H1 (cell line): ENCODE results near the gene YPEL2. TPM values are rescaled to one million over a fixed set of nuclear protein-coding genes. Genes with fewer than 3 reads are reported as not detected.

Experiments used
- CTCF ChIA-PET: fragments of 300-600 bp; sonication (Branson Sonifier 250); formaldehyde crosslinking; loops from one replicate; lab custom pipeline; 2021; ENCODE audit not compliant: partially characterized antibody; lab: Charles Lee
- POLR2A ChIA-PET: fragments of 300-600 bp; sonication (Branson Sonifier 250); formaldehyde crosslinking; loops from one replicate; lab custom pipeline; 2021; ENCODE audit warnings: inconsistent platforms; ENCODE audit not compliant: partially characterized antibody; lab: Charles Lee
- DNase-seq, 2 experiments: peaks; one replicate each; pipeline versions ENCODE4 v3.0.0 to v3.0.0-alpha.2; 2010 to 2022; ENCODE audit warnings: low spot score in 2 of 2, low read depth in 1 of 2, mixed read lengths in 1 of 2
- FAIRE-seq: peaks from 2 replicates; lab custom pipeline; 2011; peaks lifted over from hg19 to GRCh38; lab: Jason Lieb, UNC
- H2AFZ ChIP-seq: 2 replicates; pipeline ENCODE4 v1.8.1; 2012; ENCODE audit warnings: low read length, inconsistent platforms
- H2AK5ac ChIP-seq: 2 replicates; pipeline ENCODE4 v1.6.1; 2013; ENCODE audit warnings: low read depth, low read length
- H2BK120ac ChIP-seq: replicated peaks from 2 replicates; pipeline ENCODE3; 2013; ENCODE audit warnings: low read depth, low read length, inconsistent platforms
- H2BK12ac ChIP-seq: 2 replicates; pipeline ENCODE4 v1.6.1; 2013; ENCODE audit warnings: low read depth, low read length
- H2BK15ac ChIP-seq: 2 replicates; pipeline ENCODE4 v1.6.1; 2013; ENCODE audit warnings: low read length
- H2BK20ac ChIP-seq: 2 replicates; pipeline ENCODE4 v1.6.1; 2013; ENCODE audit warnings: low read length
- H2BK5ac ChIP-seq: 2 replicates; pipeline ENCODE4 v1.6.1; 2013; ENCODE audit warnings: low read depth, low read length
- H3K14ac ChIP-seq: 2 replicates; pipeline ENCODE4 v1.6.1; 2013; ENCODE audit warnings: inconsistent platforms; ENCODE audit not compliant: insufficient read length
- H3K18ac ChIP-seq: 2 replicates; pipeline ENCODE4 v1.6.1; 2013; ENCODE audit warnings: low read length; ENCODE audit errors: extremely low read depth
- H3K23ac ChIP-seq: 2 replicates; pipeline ENCODE4 v1.6.1; 2013; ENCODE audit warnings: inconsistent platforms; ENCODE audit not compliant: insufficient read length
- H3K23me2 ChIP-seq: 2 replicates; pipeline ENCODE4 v1.6.1; 2013; ENCODE audit warnings: low read depth, low read length
- H3K27ac ChIP-seq: 2 replicates; pipeline ENCODE4 v1.6.1; 2011; ENCODE audit warnings: low read depth, low read length, inconsistent platforms
- H3K27me3 ChIP-seq, 4 experiments: replicated peaks in 1 of 4; 1 replicate in 1 of 4; 2 replicates in 3 of 4; pipeline versions ENCODE4 v1.6.1 to v1.8.1; 2011 to 2013; ENCODE audit warnings: low read length in 3 of 4, mild to moderate bottlenecking in 3 of 4, inconsistent platforms in 2 of 4, mixed read lengths in 2 of 4, moderate library complexity in 1 of 4; ENCODE audit not compliant: control insufficient read depth in 3 of 4, insufficient read depth in 3 of 4; ENCODE audit errors: extremely low read depth in 1 of 4
- H3K36me3 ChIP-seq, 4 experiments: 2 replicates each; pipeline versions ENCODE4 v1.6.1 to v1.8.1; 2011 to 2013; ENCODE audit warnings: mild to moderate bottlenecking in 4 of 4, low read length in 3 of 4, moderate library complexity in 2 of 4, control low read depth in 1 of 4, inconsistent platforms in 1 of 4; ENCODE audit not compliant: insufficient read depth in 4 of 4, control insufficient read depth in 2 of 4
- H3K4ac ChIP-seq: replicated peaks from 2 replicates; pipeline ENCODE3; 2013; ENCODE audit warnings: low read length, low read depth, mixed read lengths, inconsistent platforms; ENCODE audit not compliant: insufficient read length
- H3K4me1 ChIP-seq, 4 experiments: replicated peaks in 1 of 4; 1 replicate in 1 of 4; 2 replicates in 3 of 4; pipeline versions ENCODE4 v1.6.1 to v1.8.1; 2011 to 2013; ENCODE audit warnings: low read length in 3 of 4, inconsistent platforms in 2 of 4, mixed read lengths in 1 of 4; ENCODE audit not compliant: insufficient read depth in 4 of 4, control insufficient read depth in 3 of 4
- H3K4me2 ChIP-seq, 2 experiments: 2 replicates each; pipeline versions ENCODE4 v1.6.1 to v1.8.1; 2011 to 2013; ENCODE audit warnings: low read depth in 2 of 2, low read length in 2 of 2, control low read depth in 1 of 2, inconsistent platforms in 1 of 2, mild to moderate bottlenecking in 1 of 2; ENCODE audit not compliant: insufficient read depth in 1 of 2
- H3K4me3 ChIP-seq, 4 experiments: fragments of 200-600, 300-600 bp in 1 of 4; sonication (generic), shearing (Covaris generic), sonication (Bioruptor Twin) in 1 of 4; 2 replicates each; pipeline versions ENCODE4 v1.5.1 to v1.8.1; 2011 to 2016; ENCODE audit warnings: low read length in 4 of 4, low read depth in 3 of 4, control low read depth in 2 of 4, inconsistent platforms in 2 of 4, mild to moderate bottlenecking in 2 of 4, mixed read lengths in 1 of 4, moderate library complexity in 1 of 4; ENCODE audit not compliant: insufficient read depth in 2 of 4; ENCODE audit errors: extremely low read depth in 1 of 4
- H3K56ac ChIP-seq: replicated peaks from 2 replicates; pipeline ENCODE3; 2013; ENCODE audit warnings: low read depth, mild to moderate bottlenecking, mixed read lengths, low read length, inconsistent platforms; ENCODE audit not compliant: insufficient read length
- H3K79me1 ChIP-seq: 2 replicates; pipeline ENCODE4 v1.6.1; 2013; ENCODE audit warnings: low read depth, low read length, control low read depth
- H3K79me2 ChIP-seq, 2 experiments: 2 replicates each; pipeline versions ENCODE4 v1.6.1 to v1.8.1; 2012 to 2013; ENCODE audit warnings: low read length in 2 of 2, mild to moderate bottlenecking in 2 of 2, inconsistent platforms in 1 of 2; ENCODE audit not compliant: insufficient read depth in 2 of 2, control insufficient read depth in 1 of 2
- H3K9ac ChIP-seq, 4 experiments: replicated peaks in 1 of 4; 1 replicate in 1 of 4; 2 replicates in 3 of 4; pipeline versions ENCODE4 v1.6.1 to v1.8.1; 2011 to 2013; ENCODE audit warnings: low read depth in 3 of 4, low read length in 3 of 4, control low read depth in 2 of 4, mild to moderate bottlenecking in 2 of 4, moderate library complexity in 2 of 4, inconsistent platforms in 1 of 4; ENCODE audit errors: extremely low read depth in 1 of 4
- H3K9me3 ChIP-seq, 2 experiments: 2 replicates each; pipeline versions ENCODE4 v1.6.1 to v1.8.1; 2012 to 2013; ENCODE audit warnings: mild to moderate bottlenecking in 2 of 2, moderate library complexity in 2 of 2, control low read depth in 1 of 2, inconsistent platforms in 1 of 2, low read depth in 1 of 2, low read length in 1 of 2, mixed read lengths in 1 of 2; ENCODE audit not compliant: insufficient read depth in 2 of 2
- H4K20me1 ChIP-seq, 2 experiments: replicated peaks in 1 of 2; 2 replicates each; pipeline versions ENCODE3 to v1.8.1; 2011 to 2013; ENCODE audit warnings: inconsistent platforms in 2 of 2, low read length in 2 of 2, mild to moderate bottlenecking in 1 of 2; ENCODE audit not compliant: insufficient read depth in 2 of 2, control insufficient read depth in 1 of 2
- H4K5ac ChIP-seq: 2 replicates; pipeline ENCODE4 v1.6.1; 2013; ENCODE audit warnings: low read length, low read depth, mixed read lengths, inconsistent platforms; ENCODE audit not compliant: insufficient read length
- H4K8ac ChIP-seq: 2 replicates; pipeline ENCODE4 v1.8.0; 2013; ENCODE audit warnings: mild to moderate bottlenecking, moderate library complexity, low read length, inconsistent platforms; ENCODE audit not compliant: insufficient read depth; ENCODE audit errors: extremely low read depth
- H4K91ac ChIP-seq: replicated peaks from 2 replicates; pipeline ENCODE3; 2013; ENCODE audit warnings: low read length, mixed read lengths, inconsistent platforms; ENCODE audit not compliant: insufficient read length
- ASH2L ChIP-seq: fragments of 200-600, 300-600 bp; sonication (generic); IDR thresholded peaks from one replicate; pipeline ENCODE4 v1.7.1; 2017; ENCODE audit warnings: low read length
- E2F6 ChIP-seq: IDR thresholded peaks from 2 replicates; pipeline ENCODE4 v1.6.1; 2012; ENCODE audit warnings: inconsistent platforms
- WGBS, 2 experiments: shearing (Covaris generic) in 1 of 2; methylation state at CpG; one replicate each; pipeline versions ENCODE4 v1.1.6 to v1.1.7; 2013 to 2015; ENCODE audit warnings: low lambda C conversion rate in 2 of 2, mixed read lengths in 2 of 2, inconsistent platforms in 1 of 2, low coverage in 1 of 2, missing lambda C conversion rate in 1 of 2; ENCODE audit not compliant: insufficient replicate concordance in 2 of 2, insufficient coverage in 1 of 2, insufficient read length in 1 of 2; ENCODE audit errors: extremely low coverage in 1 of 2, missing lambda C conversion rate in 1 of 2; 5-methylcytosine and 5-hydroxymethylcytosine counted together
- polyA plus RNA-seq, 7 experiments: library from polyadenylated mRNA; depleted of rRNA in 3 of 7; stranded (reverse) in 5 of 7; unstranded in 2 of 7; fragments of >200 nt in 5 of 7; fragments of 200-250 nt in 2 of 7; gene quantifications; 1 replicate in 5 of 7; 2 replicates in 1 of 7; 4 replicates in 1 of 7; pipeline versions ENCODE4 v1.2.1 to v1.2.3, GENCODE V29; 2011 to 2013; ENCODE audit warnings: missing spikeins in 2 of 7, mixed read lengths in 2 of 7
- total RNA-seq: library from RNA; stranded (reverse); fragmentation: NEBNext Ultra II Directional; extraction: Animal tissue kit (Norgen Biotek cat#: 25700); gene quantifications from 2 replicates; pipeline ENCODE4 v1.2.1, GENCODE V29; 2021

Gene YPEL2
- total and polyA plus RNA-seq, 2 of the 8 experiments (the other 6 are each of a cell fraction or from before 2014, with no cell fraction given): 1.6 to 3.5 TPM

- FAIRE-seq: no peak
- peaks cover 0 to 7% (median under 1%) of the 10 kb centered on the region in 4 experiments; a peak in 2 of 7 replicates for H3K4me1 ChIP-seq
- H4K20me1 ChIP-seq: no peaks in the 10 kb centered on the region
- CTCF ChIA-PET: interaction anchor here (1.2 kb wide), 1 partner anchor 11 kb away, joined by 5 read pairs; no protein-coding TSS in a partner anchor
- no peak overlapping the region for H3K4me2 ChIP-seq
- WGBS, 2 experiments: 76% methylated on average over 3 of the region's 4 CpGs; no CpG with 5 or more reads in 1 of the 2 experiments
- TF ChIP-seq ASH2L (no peak), E2F6 (no peak)
- H3K56ac ChIP-seq: no peak overlapping the region
- H3K9me3 ChIP-seq: no peaks in the 10 kb centered on the region
- no peak overlapping the region for H3K9ac ChIP-seq
- no peaks in the 10 kb centered on the region for H3K27me3 ChIP-seq
- H3K23me2 ChIP-seq: no peaks in the 10 kb centered on the region
- H4K91ac ChIP-seq: no peak overlapping the region
- no peak for DNase-seq
- H4K5ac ChIP-seq: no peak overlapping the region
- no peak overlapping the region for H2AK5ac ChIP-seq
- no peak overlapping the region for H2BK120ac ChIP-seq
- H3K36me3 ChIP-seq: no peaks in the 10 kb centered on the region
- H3K23ac ChIP-seq: no peak overlapping the region
- no peak overlapping the region for H4K8ac ChIP-seq
- H3K79me1 ChIP-seq: no peaks in the 10 kb centered on the region; the same call in 1 of the 2 replicates
- no peak overlapping the region for H3K27ac ChIP-seq
- H2AFZ ChIP-seq: no peak overlapping the region
- H3K4ac ChIP-seq: no peak overlapping the region
- no peaks in the 10 kb centered on the region for H3K79me2 ChIP-seq
- H2BK5ac ChIP-seq: no peak overlapping the region
- no peak overlapping the region for H2BK15ac ChIP-seq
- H2BK12ac ChIP-seq: no peak overlapping the region
- no peak overlapping the region for H3K14ac ChIP-seq
- H2BK20ac ChIP-seq: no peak overlapping the region
- no peak overlapping the region for H3K4me3 ChIP-seq
- no peak overlapping the region for H3K18ac ChIP-seq
- POLR2A ChIA-PET: no interaction called here
Measured at GRCh38 chr17:59346341-59346740, 14.9 kb downstream of the YPEL2 start.
